Bone marrow (tissue), 2 donors: ENCODE measurements around the gene HCK.
"Not testable (repeated sequence)": the region's sequence is repeated elsewhere in the genome, so short reads cannot be mapped to it uniquely, and the experiment has no call there.

Experiments used
- DNase-seq, 2 donors: peaks; one replicate each; lab custom pipeline; 2025; lab: John Stamatoyannopoulos, UW

The HCK gene

DNA sequence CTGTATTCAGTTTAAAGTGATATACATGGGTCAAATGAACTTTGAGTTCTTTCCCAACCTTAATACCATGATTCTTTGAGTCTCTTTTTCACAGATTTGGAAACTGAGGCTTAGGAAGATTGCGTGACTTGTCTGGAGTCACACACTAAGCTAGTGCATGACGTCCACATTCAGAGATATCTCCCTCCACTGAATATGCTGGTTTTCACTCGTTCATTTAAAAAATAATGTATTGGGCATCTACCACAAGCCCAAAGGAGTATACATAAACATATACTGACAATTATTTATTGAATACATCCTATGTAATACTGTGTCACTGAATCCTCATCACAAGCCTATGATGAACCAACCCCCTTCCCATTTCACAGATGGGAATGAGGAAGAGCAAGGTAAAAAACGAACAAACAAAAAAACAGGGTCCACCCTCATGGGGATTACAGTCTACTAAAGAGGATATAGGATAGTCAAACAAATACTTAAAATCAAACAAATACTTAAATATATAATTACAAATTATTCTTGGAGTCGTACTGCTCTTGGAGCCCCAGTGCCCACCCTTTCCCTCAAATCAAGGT is 56.9 kb downstream of the HCK start:
- no peak for DNase-seq

DNA sequence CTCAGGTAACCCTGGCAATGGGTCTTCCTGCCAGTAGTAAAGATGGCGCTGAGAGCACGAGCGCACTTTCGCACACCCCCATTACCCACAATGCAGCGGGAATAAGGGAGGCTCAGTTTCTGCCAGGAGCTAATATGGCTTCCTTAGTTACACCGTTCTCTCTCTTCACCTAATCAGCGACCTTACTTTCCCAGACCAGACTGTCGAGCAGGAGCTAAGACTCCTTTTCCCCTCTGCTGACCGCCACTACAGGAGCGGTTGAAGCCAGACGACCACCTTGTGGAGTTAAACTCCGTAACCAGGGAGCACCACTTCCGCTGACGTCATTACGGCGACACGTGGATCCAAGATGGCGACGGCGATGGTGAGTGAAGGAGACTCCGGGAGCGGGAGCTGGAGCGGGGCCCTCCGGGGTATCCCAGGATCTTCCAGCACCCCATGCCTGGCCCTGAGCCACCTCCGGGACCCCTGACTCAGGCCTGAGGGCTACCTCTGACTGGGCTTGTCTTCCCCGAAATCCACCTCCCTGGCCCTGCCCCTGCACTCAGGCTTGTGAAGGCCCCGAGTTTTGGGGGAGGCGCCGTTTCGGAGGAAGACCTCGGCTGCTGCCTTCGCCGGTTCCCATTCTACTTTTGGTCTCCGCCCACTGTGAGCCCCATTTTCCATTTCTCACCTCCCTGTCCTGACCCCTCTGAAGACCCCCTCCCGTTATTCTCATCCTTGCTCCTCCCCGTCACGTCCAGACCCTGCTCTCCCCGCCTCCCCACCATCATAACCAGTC is 57.5 kb downstream of the HCK start, which contains the start of gene TM9SF4:
Gene TM9SF4, plus strand, starts transcription at position 323 of the 781 bp plus-strand sequence. Its CDS starts 27 bp downstream, at position 350.
- peak; percentile 90 to 93 for DNase-seq

DNA sequence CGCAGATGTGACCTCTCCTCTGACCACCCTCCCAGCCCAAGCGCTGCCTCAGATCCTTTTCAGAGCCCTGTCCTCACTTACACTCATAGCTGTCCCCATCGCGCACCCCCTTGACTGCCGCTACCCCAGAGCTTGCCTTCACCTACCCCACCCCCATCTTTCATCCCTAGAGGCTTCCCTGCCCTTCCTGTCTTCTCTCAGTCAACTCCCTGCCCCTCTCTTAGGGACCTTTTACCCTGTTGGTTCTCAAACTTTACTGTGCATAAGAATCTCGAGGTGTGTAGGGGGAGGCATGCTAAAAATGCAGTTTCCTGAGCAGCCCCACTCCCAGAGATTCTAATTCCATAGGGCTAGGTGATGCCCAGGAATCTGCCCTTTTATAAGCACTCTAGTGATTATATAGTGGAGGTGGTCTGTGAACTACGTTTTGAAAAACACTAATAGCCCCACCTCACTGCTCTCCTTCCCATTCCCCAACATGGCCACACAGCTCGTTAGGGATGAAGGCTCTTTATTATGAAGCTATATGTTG is 58.2 kb downstream of the HCK start:
- no peak for DNase-seq

DNA sequence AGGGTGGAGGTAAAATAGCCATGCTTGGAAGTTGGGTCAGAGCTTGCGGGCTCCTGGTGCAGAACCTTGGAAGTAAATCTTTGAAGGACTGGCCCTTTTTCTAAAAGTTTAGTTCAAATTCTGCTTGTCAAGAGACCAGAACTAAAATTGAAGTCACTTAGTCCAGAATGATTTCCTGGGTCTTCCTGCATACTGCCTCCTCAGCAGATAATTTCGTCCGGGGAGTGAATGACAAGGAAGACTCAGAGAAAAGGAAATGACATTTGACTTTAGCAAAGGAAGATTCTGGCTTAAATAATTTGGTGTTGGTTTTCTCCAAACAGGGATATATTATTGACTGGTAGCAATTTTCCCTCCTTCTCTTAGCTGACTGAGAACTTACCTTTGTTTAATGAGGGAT is 58.7 kb downstream of the HCK start:
- DNase-seq, result no peak

DNA sequence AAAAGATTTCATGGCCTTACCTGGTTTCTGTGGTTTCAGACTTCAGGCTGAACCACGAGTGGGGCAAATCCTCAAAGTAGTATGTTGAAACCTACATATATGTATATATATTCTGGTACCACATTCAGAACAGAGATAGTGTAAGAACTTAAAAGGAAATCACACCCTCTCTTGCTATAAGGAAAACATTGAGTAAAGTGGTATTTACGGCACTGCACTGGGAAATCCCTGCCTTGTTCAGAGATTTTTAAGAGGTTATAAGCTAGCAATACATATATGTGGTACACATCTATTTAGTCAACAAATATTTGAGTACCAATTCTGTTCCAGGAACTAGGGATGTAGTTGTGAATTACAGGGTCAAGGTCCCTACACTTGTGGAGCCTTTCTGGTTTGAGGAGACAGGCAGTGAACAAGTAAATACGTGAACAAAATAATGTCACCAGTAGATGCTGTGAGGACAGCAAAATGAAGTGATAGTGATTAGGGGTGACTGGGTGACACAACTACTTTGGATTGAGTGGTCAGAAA is 59.2 kb downstream of the HCK start:
- DNase-seq, result no peak

DNA sequence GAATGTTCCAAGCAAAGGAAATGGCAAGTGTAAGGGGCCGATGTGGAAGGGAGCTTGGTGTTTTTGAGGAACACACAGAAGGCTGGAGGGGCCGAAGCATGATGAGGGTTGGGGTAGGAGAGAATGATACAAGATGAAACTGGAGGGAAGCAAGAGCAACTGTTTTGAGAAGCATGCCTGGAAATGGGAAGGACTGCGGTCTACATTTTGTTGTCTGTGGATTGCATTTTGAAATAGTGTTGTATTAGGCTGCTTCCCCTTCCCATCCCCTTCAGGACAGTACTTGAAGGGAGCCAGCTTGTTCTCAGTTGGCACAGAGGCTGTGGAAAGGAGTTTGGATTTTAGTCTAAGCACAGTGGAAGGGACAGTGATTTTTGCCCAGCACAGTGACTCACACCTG is 59.7 kb downstream of the HCK start:
- DNase-seq, result no peak

DNA sequence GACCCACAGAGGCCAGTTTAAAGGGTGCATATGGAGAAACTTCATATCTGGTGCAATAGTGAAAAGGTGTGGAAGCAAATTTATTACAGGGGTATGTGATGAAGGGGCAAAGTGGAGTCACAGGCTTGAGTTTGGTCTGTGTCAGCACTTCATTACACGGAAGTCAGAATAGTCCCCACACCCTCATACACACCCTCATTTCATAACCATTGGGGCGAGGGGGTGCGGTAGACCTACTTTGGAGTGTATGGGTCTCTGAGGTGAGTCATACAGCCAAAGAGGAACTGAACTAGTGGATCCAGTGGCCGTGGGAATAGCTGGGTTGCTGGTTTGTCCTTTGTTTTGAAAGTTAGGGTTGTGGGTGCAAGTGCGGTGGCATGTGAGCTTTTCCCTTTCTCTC is 60.8 kb downstream of the HCK start:
- DNase-seq, result peak; percentile 36 to 62

DNA sequence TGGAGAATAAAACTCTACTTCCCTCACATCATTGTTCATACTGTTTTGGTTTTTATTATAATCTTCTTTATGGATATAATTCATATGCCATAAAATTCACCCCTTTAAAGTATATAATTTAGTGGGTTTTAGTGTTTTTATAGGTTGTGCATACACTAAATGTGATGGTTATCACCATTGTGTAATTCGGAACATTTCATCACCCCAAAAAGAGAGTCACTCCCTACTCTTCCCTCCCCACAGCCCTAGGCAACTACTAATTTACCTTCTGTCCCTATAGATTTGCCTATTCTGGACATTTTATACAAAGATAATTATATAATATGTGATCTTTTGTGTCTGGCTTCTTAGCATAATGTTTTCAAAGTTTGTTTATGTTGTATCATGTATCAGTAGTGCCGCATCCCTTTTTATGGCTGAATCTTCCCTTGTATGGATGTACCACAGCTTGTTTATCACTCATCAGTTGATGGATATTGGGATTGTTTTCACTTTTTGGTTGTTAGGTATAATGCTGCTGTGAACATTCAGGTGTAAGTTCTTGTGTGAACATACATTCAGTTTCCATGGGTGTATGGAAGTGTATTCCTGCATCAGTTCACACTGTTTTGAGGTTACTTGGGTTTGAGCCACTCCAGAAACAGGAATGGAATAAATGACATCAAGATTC is 61.7 kb downstream of the HCK start:
- no peak for DNase-seq

DNA sequence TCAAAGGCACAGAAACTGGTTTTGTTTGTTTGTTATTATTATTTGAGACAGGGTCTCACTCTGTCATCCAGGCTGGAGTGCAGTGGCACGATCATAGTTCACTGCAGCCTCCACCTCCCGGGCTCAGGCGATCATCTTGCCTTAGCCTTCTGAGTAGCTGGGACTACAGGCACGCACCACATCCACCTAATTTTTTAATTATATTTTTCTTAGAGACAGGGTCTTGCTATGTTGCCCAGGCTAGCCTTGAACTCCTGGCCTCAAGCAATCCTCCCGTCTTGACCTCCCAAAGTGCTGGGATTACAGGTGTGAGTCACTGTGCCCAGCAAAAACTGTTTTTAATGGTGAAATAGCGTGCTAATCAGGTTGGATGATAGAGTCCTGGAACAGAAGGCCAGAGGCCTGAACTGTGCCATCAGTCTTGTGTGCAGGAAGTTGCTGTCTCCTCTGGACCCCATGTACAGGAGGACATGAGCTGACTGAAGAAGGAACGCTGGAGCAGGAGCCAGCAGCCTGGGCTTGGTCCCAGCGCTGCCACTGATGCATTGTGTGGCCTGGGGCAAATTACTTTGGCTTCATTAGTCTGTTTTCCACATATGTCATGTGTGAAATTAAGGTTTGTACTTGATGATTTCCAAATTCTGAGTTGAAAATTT is 62.4 kb downstream of the HCK start:
- DNase-seq, result no peak

DNA sequence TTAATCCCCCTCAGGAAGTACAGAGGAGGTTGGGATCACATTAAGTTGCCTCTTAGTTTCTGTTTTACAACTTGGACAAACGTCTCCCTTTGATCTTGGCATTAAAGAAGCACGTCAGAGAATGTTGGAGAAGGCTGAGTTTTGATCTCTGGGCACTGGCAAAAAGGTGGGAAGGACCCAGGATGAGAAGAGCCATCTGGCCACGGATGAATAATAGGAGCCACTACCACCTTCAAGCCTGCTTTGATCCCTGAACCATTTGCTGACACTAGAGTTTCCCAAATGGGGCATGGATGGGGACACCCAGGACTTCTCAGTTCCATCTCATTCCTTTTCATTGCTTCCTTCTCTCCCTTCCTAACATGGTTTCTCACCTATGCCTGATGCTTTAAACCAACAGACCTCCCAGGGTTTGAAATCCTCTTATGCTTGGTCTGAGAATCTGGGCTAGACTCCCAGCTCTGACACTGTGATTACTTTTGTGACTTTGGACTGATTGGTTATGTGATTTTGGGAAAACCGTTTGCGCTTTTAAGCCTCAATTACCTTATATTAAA is 63.2 kb downstream of the HCK start:
- DNase-seq, result no peak

DNA sequence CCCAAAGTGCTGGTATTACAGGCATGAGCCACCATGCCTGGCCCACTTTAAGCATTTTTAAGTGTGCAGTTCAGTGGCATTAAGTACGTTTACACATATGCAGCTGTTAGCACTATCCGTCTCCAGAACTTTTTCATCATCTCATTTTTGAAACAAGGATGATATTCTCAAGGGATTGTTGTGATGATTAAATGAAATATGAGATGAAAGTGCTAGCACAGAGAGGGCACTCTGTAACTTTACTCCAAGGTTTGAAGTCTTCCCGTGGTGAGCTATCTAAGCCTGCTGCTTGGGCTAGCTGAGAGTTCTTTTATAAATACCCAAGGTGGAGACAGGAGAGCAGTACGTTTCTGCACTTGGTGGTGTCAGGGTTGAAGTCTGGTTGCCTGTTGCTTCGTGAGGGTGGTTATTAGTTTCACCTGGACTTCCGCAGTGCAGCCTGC is 64.1 kb downstream of the HCK start:
- no peak for DNase-seq

DNA sequence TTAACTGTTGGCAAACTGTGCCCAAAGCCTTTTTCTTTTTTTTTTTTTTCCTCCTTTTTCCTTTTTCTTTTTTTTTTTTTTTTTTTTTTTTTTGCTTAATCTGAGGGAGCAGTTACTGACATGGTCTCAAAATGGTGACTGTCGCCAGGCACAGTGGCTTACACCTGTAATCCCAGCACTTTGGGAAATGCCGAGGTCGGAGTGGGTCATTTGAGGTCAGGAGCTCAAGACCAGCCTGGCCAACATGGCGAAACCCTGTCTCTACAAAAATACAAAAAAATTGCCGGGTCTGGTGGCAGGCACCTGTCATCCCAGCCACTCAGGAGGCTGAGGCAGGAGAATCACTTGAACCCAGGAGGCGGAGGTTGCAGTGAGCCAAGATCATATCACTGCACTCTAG is 64.8 kb downstream of the HCK start:
- DNase-seq, result not testable (repeated sequence)

DNA sequence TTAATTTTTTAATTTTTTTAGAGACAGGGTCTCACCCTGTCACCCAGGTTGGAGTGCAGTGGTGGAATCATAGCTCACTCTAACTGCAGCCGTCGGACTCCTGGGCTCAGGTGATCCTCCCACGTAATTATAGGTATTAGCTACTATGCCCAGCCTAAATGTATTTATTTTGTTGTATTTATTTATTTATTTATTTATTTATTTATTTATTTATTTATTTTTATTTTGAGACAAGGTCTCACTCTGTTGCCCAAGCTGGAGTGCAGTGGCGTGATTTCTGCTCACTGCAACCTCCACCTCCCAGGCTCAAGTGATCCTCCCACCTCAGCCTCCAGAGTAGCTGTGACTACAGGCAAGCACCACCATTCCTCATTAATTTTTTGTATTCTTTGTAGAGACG is 66.4 kb downstream of the HCK start:
- DNase-seq, result not testable (repeated sequence)

DNA sequence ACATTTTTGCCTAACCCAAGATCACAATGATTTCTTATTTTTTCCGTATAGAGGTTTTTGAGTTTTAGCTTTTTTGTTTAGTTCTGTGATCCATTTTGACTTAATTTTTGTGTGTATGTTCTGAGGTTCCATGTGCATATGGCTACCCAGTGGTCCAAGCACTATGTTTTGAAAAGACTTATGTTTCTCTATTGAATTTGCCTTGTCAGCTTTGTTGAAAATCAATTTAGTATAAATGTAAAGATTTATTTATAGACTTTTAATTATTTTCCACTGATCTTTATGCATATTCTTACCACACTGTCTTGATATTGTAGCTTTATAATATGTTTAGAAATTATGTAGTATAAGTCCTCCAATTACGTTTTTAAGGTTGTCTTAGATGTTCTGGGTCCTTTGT is 67.7 kb downstream of the HCK start:
- DNase-seq, result no peak

DNA sequence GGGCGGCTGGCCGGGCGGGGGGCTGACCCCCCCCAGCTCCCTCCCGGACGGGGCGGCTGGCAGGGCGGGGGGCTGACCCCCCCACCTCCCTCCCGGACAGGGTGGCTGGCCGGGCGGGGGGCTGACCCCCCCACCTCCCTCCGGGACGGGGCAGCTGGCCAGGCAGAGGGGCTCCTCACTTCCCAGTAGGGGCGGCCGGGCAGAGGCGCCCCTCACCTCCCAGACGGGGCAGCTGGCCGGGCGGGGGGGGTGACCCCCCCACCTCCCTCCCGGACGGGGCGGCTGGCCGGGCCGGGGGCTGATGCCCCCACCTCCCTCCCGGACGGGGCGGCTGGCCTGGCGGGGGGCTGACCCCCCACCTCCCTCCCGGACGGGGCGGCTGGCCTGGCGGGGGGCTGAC is 69.9 kb downstream of the HCK start:
- DNase-seq, result not testable (repeated sequence)

DNA sequence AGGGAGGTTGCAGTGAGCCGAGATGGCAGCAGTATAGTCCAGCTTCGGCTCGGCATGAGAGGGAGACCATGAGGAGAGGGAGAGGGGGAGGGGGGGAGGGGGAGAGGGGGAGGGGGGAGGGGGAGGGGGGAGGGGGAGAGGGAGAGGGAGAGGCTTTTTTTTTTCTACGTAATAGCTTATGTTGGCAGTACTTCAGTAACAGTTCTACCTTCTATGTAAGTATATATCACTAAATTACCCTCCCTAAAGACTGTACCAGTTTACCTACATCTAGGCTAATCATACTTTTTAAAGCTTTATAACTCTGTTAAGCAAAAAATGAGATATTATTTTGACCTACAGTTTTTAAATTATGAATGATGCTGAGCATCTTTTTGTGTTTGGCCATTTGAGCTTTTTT is 71.0 kb downstream of the HCK start:
- no peak for DNase-seq

DNA sequence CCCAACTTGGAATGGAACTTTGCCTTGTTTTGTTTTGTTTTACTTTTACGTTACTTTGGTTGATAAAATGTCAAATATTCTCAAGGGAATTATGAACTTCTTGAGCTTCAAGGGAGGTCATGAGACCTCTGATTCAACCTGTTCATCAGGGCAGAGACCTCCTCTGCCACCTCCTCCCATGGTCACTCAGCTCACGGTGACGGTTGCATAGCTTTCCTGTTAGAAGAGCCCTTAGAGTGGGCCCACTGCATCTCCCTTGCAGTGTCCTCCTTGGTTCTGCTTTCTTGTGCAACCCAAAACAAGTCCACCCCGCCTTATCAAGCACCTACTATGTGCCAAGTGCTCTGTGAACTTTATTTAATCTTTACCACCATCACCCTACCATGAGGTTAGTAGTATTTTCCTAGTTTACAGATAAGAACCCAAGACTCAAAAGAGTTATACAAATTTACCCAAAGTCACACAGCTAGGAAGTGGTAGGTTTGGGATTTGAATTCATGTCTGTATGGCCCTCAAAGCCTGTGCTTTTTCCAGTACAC is 72.9 kb downstream of the HCK start:
- no peak for DNase-seq

DNA sequence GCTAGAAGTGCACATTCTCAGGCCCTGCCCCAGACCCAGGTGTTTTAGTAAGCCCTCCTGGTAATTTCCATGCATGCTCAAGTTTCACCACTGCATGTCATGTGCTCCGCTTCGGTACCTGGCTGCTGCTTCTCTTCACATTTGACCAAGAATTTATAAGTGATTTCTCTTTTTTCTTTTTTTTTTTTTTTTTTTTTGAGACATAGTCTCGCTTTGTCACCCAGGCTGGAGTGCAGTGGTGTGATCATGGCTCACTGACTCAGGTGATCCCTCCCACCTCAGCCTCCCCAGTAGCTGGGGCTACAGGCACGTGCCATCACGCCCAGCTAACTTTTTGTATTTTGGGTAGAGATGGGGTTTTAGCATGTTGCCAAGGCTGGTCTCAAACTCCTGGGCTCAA is 73.5 kb downstream of the HCK start:
- DNase-seq, result no peak

DNA sequence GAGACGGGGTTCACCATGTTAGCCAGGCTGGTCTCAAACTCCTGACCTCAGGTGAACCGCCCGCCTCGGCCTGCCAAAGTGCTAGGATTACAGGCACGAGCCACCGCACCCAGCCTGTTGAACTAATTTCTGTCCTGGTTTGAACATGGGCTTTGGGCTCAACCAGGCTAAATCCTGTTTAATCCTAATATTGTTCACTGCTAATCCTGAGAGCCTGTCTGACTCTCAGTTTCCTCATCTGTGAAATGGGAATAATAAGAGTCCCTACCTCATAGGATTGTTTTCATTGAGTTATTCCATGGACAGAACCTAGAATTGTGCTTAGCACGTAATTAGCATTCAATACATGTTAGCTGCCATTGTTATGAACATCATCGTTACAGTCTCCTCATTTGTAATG is 74.9 kb downstream of the HCK start:
- DNase-seq, result no peak

DNA sequence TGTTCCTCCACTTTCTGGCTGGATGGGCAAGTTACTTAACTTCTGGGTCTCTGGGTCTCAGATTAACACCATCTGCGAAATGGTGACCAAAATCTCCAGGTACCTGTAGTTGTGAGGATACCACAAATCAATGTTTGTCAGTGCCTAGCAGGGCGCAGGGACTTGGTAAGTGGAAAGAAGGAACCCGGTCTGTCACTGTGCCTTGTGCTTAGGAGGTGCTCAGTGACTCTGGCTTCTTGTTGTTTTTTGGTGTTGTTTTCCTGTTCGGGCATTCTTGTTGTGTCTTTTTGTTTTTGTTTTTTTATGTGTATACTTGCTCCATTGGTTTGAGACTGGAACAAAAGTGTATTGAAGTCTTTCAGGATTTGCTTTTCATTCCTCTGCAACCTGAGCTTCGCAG is 75.3 kb downstream of the HCK start:
- DNase-seq, result no peak

DNA sequence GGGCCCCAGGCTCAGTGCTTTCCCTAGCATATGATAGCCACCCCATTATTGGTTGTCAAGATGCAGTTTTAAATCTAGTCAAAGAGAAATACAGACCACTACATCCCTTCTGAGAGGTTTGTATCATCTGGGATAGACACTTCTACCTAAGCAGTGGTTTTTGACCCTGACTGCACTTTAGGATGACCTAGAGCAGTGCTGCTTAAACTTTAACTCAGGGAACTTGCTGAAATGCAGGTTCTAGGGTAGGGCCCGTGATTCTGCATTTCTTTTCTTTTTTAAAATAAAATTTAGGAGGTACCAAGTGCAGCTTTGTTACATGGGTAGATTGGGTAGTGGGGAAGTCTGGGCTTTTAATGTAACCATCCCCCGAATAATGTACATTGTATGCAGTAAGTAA is 76.1 kb downstream of the HCK start:
- DNase-seq, result no peak

DNA sequence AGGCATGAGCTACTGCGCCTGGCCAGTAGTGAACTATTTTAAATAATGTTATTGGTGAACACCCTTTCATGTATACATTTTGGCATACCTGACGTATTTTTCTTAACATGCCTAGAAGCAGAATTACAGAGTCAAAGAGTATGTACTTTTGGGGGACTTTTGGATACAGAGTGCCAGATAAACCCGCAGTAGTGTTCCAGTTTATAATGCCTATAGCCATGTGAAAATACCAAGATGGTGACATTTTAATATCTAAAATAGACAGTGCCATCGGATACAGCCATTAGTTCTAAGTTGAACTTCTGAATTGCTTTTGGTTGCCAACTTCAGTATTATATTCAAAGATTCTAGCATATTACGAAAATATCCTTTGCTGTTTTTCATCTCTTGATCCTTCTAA is 77.8 kb downstream of the HCK start:
- no peak for DNase-seq
